Activated CD8-positive, alpha-beta memory T cell treated with anti-CD3 and anti-CD28 coated beads for 1 hour (primary cell): ENCODE results near the gene GALNTL6.
"Not testable (repeated sequence)": the region's sequence is repeated elsewhere in the genome, so short reads cannot be mapped to it uniquely, and the experiment has no call there.

Experiments used
- DNase-seq, 2 donors: peaks; one replicate each; pipeline ENCODE4 v3.0.0-alpha.2; 2020; ENCODE audit warnings: low read depth in 1 of 2; ENCODE audit errors: extremely low read depth in 1 of 2

GALNTL6 gene

DNA sequence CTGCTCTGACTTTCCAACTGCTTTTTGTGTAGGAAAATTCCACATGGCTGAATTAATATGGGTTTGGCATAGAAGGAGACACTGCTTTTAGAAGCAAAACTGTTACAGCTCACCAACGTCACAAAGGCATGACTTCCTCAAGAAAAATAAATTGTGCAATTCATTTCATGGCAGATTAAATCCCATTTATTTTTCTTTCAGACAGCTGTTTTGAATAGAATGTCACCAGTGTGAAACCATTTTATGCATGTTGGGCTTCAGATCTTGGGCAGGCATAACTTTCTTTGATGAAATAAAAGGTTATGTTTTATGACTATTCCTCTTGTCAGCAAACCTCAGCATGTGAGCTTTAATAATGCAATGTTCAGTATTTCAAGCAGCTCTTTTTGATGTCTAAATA is 542.8 kb downstream of the GALNTL6 start:
- DNase-seq = no peak

- no peak for DNase-seq
Measured at GRCh38 chr4:172357006-172357540, 543.9 kb downstream of the GALNTL6 start.

GRCh38 chr4:172362569-172362968 is 549.4 kb downstream of the GALNTL6 start:
- DNase-seq = no peak

DNA sequence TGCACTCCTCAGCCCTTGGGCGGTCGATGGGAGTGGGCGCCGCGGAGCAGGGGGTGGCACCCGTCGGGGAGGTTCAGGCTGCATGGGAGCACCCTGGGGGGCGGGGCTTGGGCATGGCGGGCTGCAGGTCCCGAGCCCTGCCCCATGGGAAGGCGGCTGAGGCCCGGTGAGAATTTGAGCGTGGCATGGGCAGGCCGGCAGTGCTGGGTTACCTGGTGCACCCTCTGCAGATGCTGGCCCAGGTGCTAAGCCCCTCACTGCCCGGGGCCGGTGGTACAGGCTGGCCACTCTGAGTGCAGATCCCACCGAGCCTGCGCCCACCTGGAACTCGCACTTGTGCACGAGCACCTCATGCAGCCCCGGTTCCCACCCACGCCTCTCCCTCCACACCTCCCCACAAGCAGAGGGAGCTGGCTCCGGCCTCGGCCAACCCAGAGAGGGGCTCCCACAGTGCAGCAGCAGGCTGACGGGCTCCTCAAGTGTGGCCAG is 556.3 kb downstream of the GALNTL6 start:
- no peak for DNase-seq

DNA sequence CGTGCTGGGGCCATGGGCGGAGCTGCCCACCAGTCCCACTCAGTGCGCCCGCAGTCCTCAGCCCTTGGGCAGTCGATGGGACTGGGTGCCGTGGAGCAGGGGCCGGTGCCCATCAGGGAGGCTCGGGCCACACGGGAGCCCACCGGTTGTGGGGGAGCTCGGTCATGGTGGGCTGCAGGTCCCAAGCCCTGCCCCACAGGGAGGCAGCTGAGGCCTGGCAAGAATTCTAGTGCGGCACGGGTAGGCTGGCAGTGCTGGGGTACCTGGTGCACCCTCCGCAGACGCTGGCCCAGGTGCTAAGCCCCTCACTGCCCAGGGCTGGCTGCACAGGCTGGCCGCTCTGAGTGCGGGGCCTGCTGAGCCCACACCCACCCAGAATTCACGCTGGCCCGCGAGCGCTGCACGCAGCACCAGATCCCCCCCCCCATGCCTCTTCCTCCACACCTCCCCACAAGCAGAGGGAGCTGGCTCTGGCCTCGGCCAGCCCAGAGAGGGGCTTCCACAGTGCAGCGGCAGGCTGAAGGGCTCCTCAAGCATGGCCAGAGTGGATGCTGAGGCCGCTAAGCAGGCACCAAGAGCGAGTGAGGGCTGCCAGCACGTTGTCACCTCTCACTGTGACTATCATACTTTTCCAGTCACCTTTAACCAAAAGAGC is 564.4 kb downstream of the GALNTL6 start:
- DNase-seq = no peak

GRCh38 chr4:172379834-172380233 is 566.6 kb downstream of the GALNTL6 start:
- no peak for DNase-seq

DNA sequence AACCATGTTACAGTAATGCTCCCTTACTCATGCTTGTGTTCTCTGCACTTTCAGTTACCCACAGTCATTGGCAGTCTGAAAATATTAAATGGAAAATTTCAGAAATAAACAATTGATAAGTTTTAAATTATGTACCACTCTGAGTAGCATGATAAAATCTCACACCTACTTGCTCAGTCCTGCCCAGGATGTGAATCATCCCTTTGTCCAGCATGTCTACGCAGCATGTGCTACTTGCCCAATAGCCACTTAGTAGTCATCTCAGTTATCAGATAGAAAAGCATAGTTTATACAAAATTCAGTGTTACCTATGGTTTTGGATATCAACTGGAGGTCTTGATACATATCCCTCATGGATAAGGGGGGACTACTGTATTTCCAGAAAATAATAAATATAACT is 577.1 kb downstream of the GALNTL6 start:
- no peak for DNase-seq

- no peak for DNase-seq
Measured at GRCh38 chr4:172392741-172393140, 579.5 kb downstream of the GALNTL6 start.

- no peak for DNase-seq
Measured at GRCh38 chr4:172393220-172393619, 580.0 kb downstream of the GALNTL6 start.

DNA sequence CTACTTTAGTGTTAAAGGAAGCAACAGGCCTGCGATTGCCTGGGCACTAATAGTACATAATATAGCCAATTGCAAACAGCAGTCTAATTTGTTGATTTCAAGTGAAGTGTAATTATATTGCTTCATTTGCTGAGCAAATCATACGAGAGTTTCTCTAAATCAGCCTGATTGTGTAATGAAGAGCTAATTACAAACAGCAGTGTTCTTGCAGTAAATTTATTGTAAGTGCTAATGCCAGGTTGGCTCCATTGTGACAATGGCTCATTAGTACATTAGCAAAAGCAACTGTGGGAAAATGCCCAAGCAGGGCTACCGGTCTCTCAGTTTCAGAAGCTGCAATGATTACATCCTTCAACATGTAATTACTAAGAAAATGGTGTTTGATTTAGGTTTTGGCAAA is 591.5 kb downstream of the GALNTL6 start:
- DNase-seq = no peak

GRCh38 chr4:172410363-172410762 is 597.2 kb downstream of the GALNTL6 start:
- no peak for DNase-seq

- no peak for DNase-seq
Measured at GRCh38 chr4:172411149-172411548, 597.9 kb downstream of the GALNTL6 start.

- no peak for DNase-seq
Measured at GRCh38 chr4:172412851-172413580, 599.8 kb downstream of the GALNTL6 start.

DNA sequence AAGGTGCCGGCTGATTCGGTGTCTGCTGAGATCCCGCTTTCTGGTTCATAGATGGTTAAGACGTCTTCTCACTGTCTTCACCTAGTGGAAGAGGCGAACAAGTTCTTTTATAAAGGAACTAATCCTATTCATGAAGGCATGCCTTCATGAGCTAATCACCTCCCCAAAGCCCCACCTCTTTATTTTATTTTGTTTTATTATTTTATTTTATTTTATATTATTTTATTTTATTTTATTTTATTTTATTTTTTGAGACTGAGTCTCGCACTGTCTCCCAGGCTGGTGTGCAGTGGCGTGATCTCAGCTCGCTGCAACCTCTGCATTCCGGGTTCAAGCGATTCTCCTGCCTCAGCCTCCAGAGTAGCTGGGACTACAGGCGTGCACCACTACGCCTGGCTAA is 615.8 kb downstream of the GALNTL6 start:
- DNase-seq = not testable (repeated sequence)

DNA sequence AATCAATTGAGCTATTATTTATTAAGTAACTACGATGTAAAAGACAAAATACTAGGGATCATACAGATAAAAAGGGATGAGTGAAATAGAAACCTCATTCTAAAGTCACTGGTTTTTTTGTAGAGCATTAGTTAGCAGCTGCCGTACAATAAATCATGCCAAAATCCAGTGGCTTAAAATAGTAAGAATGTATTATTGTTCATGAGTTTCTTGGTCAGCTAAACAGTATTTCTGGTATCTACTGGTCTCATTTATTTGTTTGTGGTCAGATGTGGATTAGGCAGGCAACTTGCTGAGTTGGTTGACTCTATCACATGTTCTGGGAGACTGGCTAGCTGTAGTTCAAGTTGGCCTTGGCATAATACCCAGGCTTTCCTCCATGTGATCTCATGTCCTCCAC is 667.3 kb downstream of the GALNTL6 start:
- no peak for DNase-seq

DNA sequence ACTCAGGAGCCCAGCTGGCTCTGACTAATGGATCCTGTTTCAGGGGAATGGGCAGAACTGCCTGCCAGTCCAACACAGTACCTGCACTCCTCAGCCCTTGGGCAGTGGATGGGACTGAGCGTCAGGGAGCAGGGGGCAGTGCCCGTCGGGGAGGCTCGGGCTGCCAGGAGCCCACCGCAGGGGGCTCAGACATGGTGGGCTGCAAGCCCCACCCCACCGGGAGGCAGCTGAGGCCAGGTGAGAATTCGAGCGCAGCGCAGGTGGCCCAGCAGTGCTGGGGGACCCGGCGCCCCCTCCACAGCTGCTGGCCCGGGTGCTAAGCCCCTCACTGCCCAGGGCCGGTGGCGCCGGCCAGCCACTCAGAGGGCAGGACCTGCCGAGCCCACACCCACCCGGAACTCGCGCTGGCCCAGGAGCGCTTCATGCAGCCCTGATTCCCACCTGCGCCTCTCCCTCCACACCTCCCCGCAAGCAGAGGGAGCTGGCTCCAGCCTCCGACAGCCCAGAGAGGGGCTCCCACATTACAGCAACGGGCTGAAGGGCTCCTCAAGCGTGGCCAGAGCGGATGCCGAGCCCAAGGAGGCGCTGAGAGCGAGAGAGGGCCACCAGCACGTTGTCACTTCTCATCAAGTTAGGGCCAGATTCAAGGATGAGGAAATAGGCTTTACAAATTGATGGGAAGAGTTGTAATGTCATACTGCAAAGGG is 668.8 kb downstream of the GALNTL6 start:
- no peak for DNase-seq

GRCh38 chr4:172485007-172485406 is 671.8 kb downstream of the GALNTL6 start:
- DNase-seq = no peak

- no peak for DNase-seq
Measured at GRCh38 chr4:172486531-172486930, 673.3 kb downstream of the GALNTL6 start.

- DNase-seq = no peak
Measured at GRCh38 chr4:172489861-172490260, 676.7 kb downstream of the GALNTL6 start.

- no peak for DNase-seq
Measured at GRCh38 chr4:172495769-172496168, 682.6 kb downstream of the GALNTL6 start.

DNA sequence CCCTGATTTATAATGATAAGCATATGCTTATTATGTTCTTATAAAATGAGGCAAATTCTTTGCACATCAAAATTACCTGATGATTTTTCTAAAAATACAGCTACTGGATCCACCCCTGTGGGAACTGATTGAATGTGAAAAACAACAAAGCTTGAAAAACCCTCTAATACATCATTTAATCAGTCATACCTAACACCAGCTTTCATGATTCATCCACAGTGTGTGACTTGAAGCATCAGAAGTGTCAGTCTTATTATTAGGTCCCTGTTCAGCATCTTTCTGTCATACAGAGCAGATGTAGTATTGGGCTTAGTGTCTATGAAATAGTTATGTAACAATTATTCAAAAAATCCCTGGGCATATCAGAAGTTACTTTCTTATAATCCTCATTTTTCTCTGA is 684.1 kb downstream of the GALNTL6 start:
- no peak for DNase-seq

DNA sequence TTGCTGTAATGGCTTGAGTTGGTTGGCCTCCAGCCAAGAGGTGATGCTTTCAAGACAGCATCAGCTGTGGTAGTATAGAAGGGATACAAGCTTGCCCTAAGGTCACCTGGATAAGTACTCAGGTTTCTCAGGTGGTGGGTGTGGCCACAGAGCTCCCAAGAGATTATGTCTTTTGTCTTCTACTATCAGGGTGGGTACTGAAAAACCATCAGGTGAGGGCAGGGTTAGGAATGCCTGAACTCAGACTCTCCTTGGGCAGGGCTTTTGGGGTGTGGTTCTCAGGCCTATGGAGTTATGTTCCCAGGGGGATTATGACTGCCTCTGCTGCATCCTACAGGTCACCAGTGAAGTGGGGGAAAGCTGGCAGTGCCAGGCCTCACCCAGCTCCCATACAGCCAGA is 700.8 kb downstream of the GALNTL6 start:
- DNase-seq = no peak
